Activated naive CD4-positive, alpha-beta T cell (primary cell): ENCODE data around the gene JCAD.
"Not testable (repeated sequence)": the region's sequence is repeated elsewhere in the genome, so short reads cannot be mapped to it uniquely, and the experiment has no call there.

Experiments
- DNase-seq, 4 experiments: peaks; one replicate each; lab custom pipeline; 2025; lab: John Stamatoyannopoulos, UW

JCAD gene

DNA sequence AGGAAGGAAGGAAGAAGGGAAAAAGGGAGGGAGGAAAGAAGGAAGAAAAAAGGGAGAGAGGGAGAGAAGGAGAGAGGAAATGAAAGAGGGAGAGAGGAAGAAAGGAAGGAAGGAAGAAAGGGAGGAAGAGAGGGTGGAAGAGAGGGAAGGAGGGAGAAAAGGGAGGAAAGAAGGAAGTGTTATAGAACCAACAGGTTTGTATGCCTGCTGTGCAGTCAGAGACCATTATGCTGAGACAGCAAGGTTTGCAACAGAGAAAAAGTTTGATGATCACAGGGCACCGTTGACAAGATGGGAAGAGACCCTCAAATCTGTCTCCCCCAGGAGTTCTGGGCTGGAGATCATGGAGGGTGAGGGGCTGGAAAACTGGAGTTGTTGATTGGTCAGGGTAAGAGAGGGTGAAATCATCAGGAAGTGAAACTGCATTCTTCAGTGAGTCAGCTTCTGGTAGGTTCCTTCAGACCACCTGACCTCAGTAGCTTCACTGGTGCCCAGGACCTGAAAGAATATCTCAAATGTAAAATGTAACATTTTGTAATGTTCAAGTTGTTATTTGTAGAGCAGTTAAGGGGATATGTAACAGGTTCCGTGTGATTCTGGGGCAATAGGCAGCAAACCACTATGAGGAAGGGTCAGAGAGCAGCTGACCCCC lies 76.3 kb downstream of the JCAD start:
- no peak for DNase-seq

DNA sequence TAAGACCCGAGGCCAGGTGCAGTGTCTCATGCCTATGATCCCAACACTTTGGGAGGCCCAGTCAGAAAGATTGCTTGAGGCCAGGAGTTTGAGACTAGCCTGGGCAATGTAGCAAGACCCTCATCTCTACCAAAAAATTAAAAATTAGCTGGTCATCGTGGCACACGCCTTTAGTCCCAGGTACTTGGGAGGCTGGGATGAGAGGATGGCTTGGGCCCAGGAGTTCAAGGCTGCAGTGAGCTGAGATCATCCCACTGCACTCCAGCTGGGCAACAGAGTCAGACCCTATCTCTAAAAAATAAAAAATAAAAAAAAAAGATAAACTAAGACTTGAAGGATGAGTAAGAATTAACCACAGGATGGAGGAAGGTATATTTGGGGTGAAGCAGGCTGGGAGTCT lies 77.9 kb downstream of the JCAD start:
- no peak for DNase-seq

DNA sequence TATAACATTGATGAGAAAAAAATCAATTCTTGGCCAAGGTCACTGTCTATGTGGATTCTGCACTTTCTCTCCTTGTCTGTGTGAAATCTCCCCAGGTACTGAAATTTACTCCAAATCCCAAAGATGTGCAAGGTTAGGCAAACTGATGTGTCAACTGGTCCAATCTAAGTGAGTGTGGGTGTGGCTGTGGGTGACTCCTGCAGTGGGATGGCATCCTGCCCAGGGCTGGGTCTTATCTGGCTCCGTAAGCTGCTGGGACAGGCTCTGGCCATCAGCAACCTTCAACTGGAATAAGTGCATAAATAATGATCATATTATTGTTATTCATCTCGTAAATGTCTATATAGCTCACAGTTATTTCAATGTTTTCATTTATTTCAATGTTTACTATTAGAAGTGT lies 79.3 kb downstream of the JCAD start:
- no peak for DNase-seq

DNA sequence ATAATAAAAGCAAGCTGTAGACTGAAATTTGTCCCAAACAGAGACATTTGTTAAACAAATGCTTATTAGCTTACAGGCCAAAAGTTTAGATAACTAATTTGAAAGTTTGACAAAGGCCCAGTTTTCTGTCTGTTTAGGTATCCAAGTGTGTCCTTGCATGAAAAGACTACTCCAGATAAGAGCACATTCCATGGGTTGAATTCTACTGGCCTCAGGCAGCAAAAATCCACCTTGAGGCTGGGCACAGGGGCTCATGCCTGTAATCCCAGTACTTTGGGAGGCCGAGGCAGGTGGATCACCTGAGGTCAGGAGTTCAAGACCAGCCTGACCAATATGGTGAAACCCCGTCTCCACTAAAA lies 80.0 kb downstream of the JCAD start:
- DNase-seq, result not testable (repeated sequence)

DNA sequence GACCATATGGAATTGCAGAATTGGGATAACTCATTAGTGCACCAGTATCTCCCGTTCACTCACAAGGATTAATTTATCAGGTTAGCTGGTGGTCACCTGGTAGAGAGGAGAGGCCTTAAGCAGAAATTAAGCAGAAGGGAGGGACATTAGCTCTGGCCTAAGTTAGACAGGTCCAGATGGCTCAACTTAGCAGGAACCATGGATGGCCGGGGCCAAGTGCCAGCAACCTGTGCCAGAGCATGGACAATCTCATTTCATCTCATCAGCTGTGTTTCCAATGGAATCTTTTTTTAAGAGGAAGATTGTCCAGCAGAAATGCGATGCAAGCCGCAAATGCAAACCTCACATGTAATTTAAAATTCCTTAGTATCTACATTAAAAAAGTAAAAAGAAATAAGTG lies 82.2 kb downstream of the JCAD start:
- no peak for DNase-seq

DNA sequence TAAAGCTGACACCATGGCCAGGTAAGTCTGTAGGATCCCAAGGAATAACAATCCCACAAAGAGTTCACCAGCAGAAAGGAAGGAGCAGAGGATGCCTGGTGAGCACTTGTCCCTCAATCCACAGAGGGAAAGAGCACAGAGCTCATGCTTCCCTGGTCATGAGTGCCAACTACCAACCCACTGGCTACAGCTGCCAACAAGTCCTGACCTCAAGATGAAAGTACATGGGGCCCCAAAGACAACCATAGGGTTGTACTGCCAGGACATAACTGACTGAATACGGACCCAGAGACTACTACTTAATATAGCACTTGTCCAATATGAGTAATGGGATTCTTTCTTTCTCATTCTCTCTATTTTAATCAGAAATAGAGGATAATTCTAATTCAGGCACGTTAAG lies 83.3 kb downstream of the JCAD start:
- no peak for DNase-seq

DNA sequence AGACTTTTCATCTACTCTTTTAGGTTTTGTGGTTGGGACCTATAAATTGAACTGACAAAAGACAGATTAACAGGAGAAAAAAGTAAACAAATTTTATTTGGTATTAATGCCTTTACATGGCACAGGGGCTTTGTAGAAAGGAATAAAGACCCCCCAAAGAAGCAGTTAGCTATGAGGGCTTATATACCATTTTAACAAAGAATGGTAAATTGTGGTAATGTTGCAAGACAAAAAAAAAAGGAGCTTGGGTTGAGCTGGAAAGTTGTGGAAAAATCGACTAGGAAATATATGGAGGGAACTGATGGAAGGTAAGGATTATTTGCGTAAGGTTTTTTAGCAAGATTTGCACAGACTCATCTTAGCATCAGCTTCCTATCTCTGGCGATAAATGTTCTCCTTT lies 84.6 kb downstream of the JCAD start:
- no peak for DNase-seq

DNA sequence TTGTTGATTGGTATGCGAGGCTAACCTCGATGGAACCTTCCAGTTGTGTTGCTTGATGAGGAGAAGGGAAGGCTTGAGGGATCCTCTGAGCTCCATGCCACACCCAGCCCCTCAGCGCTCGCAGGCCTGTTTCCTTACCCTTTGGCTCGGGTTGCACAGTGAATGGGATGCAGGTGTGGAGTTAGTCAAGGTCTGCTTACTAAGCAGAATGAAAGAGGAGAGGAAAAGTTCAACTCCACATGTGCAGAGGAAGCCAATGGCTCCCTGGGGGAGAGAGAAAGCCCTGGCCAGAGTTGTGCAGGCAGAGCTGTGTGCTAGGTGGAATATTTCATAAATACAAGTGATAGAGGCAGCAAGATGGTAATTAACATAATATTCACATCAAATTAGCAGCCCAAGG lies 85.5 kb downstream of the JCAD start:
- no peak for DNase-seq

DNA sequence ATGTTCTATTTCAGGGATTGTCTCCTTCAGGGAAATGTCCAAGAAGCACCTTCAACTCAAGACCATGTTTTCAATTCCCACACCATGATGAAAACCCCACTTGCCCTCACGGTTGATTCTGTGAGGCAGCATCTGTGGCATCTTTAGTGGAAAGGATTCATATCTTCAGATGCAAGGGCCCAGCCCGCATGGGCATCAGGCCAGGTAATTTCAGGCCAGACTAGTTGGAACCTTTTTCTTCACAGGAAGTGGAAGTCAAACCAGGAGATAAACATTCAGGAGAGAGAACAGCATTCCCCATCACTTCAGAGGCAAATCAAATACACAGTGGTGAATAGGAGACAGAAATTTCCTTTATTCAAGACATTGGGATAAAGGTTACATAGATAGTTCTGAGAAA lies 88.8 kb downstream of the JCAD start:
- no peak for DNase-seq

DNA sequence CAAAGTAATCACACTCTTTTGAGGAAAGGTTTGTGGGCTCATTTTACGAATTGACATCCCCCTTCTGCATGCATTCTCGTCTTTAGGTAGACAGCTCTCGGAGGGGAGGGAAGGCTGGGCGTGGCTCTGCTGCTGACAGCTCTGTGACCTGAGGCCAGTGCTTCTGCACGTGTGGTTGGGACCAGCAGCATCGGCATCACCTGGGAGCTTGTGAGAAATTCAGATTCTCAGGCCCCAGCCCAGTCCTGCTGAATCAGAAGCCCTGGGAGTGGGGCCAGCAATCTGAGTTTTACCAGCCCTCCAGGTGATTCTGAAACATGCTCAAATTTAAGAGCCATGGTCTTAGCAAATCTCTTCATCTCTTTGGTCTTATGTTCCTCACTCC lies 89.4 kb downstream of the JCAD start:
- DNase-seq, result no peak

DNA sequence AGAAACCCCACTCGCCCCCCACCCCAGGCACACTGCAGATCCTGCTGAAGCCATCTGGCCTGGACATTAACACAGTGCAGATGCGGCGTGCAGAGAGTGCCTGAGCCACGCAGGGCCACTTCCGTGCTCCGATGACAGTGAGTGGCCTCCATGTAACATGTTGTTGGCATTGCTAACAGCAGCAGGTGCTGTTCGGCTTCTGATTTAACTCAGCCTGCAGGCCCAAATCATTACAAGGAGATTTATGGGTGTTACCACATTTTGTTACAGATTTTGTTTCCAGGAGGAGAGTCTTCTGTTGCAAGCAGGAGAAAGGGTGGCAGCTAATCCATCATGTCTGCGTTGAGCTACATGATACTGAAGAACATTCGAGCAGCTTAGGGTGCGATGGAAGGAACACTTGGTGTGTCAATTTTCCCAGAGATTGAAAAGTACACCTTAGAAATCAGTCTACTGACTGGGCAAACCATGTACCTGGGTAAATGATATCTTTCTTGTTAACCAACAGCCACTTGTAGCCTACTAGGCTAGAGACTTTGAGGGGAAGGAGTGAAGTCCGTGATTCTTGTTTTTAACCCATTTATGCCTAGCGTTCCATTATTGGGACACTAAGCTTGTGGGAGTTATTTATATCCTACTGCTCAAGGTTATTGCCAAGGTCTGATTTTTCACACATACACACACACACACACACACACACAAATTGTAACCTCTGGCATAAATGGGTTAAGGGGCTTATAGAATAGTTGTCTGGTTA lies 90.0 kb downstream of the JCAD start:
- DNase-seq, result no peak

DNA sequence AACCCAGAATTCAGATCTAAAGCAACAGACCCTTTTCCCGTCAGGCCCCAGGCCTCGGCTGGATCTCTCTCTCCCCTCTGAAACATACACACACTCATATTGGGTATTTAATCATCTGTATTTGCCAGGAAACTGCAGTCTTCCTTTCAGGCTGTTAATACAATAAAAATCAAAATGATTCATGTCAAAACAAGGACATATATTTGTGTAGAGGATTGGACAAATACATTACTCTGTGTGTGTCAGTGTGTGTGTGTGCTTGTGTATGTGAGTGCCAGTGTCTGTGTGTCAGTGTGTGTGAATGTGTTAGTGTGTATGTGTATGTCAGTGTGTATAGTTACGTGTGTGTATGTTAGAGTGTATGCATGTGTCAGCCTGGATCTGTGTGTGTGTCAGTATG lies 90.8 kb downstream of the JCAD start:
- DNase-seq, result no peak

DNA sequence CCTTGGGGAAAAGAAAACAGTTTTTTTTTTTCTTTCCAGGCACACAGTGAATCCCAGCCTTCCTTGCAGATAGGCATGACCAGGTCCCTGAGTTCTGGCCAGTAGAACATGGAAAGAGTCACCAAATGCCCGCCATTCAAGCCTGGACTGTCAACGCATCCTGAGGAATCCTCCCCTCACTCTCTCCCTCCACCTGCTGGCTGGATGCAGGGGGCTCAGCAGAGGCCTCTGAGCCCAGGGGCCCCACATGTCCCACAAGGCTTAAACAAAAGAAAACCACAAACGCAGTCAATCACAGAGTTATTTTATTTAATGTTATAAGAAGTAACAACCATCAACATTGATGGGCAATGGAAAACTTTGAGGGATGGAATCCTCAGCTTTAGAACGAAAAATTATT lies 93.1 kb downstream of the JCAD start:
- DNase-seq, result no peak
